SU-DHL-6 (cell line): ENCODE data around the gene FAM181B.

Experiments
- H2AFZ ChIP-seq: fragments of 200-600 bp; sonication (generic); 2 replicates; pipeline ENCODE4 v1.6.1; 2014; ENCODE audit warnings: low read depth, mild to moderate bottlenecking, moderate library complexity, mixed read lengths, antibody characterized with exemption, low read length; ENCODE audit not compliant: severe bottlenecking
- H3F3A ChIP-seq: fragments of 200-600 bp; shearing (Covaris generic); 2 replicates; pipeline ENCODE4 v1.6.0; 2016; ENCODE audit warnings: antibody characterized with exemption, mild to moderate bottlenecking; ENCODE audit not compliant: insufficient read depth
- H3K27ac ChIP-seq: fragments of 200-600 bp; sonication (generic); 2 replicates; pipeline ENCODE4 v1.5.1; 2016; ENCODE audit warnings: low read depth, mild to moderate bottlenecking, low read length, moderate library complexity, mixed read lengths
- H3K27me3 ChIP-seq: fragments of 200-600 bp; sonication (generic), shearing (Covaris generic); 2 replicates; pipeline ENCODE4 v1.6.0; 2014; ENCODE audit warnings: mild to moderate bottlenecking, low read length
- H3K36me3 ChIP-seq: fragments of 200-600 bp; sonication (generic); 2 replicates; pipeline ENCODE4 v1.6.1; 2014; ENCODE audit warnings: mild to moderate bottlenecking, low read length, mixed read lengths
- H3K4me2 ChIP-seq: fragments of 300-600, 200-600 bp; shearing (Covaris generic), sonication (generic); 2 replicates; pipeline ENCODE4 v1.6.0; 2014; ENCODE audit warnings: low read length, low read depth, mild to moderate bottlenecking; ENCODE audit not compliant: poor library complexity, severe bottlenecking
- H3K4me3 ChIP-seq: fragments of 200-600 bp; sonication (generic); 2 replicates; pipeline ENCODE4 v1.5.1; 2014; ENCODE audit warnings: antibody characterized with exemption, low read length, mild to moderate bottlenecking, mixed read lengths; ENCODE audit not compliant: insufficient read depth, poor library complexity, severe bottlenecking
- H3K79me2 ChIP-seq: fragments of 200-600 bp; sonication (generic); 2 replicates; pipeline ENCODE4 v1.6.1; 2014; ENCODE audit warnings: mild to moderate bottlenecking, low read length, moderate library complexity; ENCODE audit not compliant: insufficient read depth
- H3K9ac ChIP-seq: fragments of 200-600 bp; sonication (generic); 2 replicates; pipeline ENCODE4 v1.7.0; 2014; ENCODE audit warnings: mild to moderate bottlenecking, low read length
- H3K9me2 ChIP-seq: fragments of 200-600 bp; sonication (generic); replicated peaks from 2 replicates; pipeline ENCODE4 v1.6.1; 2014; ENCODE audit warnings: low read length; ENCODE audit not compliant: insufficient read depth
- H3K9me3 ChIP-seq: fragments of 200-600 bp; sonication (generic); 2 replicates; pipeline ENCODE4 v1.6.1; 2014; ENCODE audit warnings: low read length, mixed read lengths; ENCODE audit not compliant: insufficient read depth
- H4K20me1 ChIP-seq: fragments of 200-600 bp; sonication (generic); 2 replicates; pipeline ENCODE4 v1.6.1; 2014; ENCODE audit warnings: low read depth, mild to moderate bottlenecking, antibody characterized with exemption, low read length, moderate library complexity, mixed read lengths
- CTCF ChIP-seq: fragments of 200-600 bp; sonication (generic); IDR thresholded peaks from one replicate; pipeline ENCODE4 v1.5.1; 2017; ENCODE audit warnings: antibody characterized with exemption, mild to moderate bottlenecking, low read length, moderate library complexity; ENCODE audit not compliant: insufficient read depth, poor library complexity, severe bottlenecking
- EZH2phosphoT487 ChIP-seq: fragments of 200-600 bp; sonication (generic), shearing (Covaris generic); conservative IDR thresholded peaks from 2 replicates; pipeline ENCODE4 v1.6.1; 2018; ENCODE audit warnings: mild to moderate bottlenecking, antibody characterized with exemption, low read length, moderate library complexity, mixed read lengths

The FAM181B gene

DNA sequence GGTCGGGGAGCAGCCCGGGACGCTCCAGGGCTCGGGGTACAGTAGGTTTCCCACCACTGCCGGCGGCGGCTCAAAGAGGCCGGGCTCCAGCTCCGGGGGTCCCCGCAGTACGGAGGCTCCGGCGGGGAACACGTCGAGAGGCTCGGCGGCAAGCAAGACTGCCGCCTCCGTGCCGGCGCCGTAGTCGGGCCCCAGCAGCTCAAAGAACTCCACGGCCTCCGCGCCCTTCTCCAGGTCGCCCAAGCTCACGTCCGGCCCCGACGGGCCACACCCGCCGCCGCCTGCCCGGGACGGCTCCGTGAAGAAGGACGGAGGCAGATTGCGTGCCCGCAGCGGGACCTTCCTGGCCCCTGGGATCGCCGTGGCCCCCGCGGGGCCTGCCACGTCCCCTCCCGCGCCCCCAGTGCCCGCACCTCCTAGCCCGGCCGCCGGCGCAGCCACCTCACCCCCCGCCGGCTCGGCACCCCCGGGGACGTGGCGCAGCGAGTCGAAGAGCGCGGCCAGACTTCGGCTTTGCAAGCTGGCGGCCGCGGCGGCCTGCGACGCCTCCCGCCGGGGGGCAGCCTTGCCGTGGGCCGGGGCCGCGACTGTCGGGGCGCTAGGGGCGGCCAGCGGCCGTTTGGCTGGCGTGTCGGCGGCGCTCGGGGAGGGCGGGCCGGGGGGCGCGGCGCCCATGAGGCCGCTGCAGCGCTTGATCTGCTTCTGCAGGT lies 775 bp downstream of the FAM181B start:
- no peaks in the 10 kb centered on the region for H3K27me3 ChIP-seq
- no peak overlapping the region for H3K9ac ChIP-seq
- H2AFZ ChIP-seq: no peak overlapping the region

DNA sequence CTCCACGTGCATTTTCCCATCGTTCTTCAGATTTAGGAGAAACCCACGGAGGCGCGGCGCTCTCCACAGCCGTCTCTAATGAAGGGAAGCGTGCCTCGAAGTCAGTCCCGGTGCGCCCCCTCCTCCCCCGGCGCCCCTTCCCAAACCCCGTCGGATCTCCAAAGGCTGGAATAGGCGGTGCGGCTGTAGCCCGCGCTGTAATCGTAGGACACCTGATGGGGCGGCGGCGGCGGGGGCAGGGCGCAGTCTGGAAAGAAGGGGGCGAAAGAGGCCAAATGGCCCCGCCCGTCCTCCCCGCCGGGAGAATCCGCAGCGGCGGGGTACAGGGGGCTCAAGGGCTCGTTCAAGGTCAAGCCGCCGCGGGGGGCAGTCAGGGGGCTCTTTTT lies 1.3 kb downstream of the FAM181B start:
- no peaks in the 10 kb centered on the region for H3F3A ChIP-seq
- no peak for TF ChIP-seq EZH2phosphoT487
- no peak overlapping the region for H3K9ac ChIP-seq
- no peaks in the 10 kb centered on the region for H3K9me3 ChIP-seq
- H4K20me1 ChIP-seq: no peaks in the 10 kb centered on the region
- H3K27ac ChIP-seq: no peak overlapping the region
- H3K79me2 ChIP-seq: no peaks in the 10 kb centered on the region
- no peak overlapping the region for H2AFZ ChIP-seq
- H3K4me2 ChIP-seq: no peak overlapping the region
- H3K36me3 ChIP-seq: no peaks in the 10 kb centered on the region
- no peaks in the 10 kb centered on the region for H3K9me2 ChIP-seq
- H3K4me3 ChIP-seq: no peak overlapping the region
- H3K27me3 ChIP-seq: no peaks in the 10 kb centered on the region

More for the DNA sequence above, 775 bp downstream of the FAM181B start:
- no peak for TF ChIP-seq CTCF
- no peak overlapping the region for H3K27ac ChIP-seq
- H3K4me3 ChIP-seq: no peak overlapping the region
- H4K20me1 ChIP-seq: no peaks in the 10 kb centered on the region
- no peaks in the 10 kb centered on the region for H3K9me3 ChIP-seq
- no peaks in the 10 kb centered on the region for H3K9me2 ChIP-seq
- no peak overlapping the region for H3K4me2 ChIP-seq
- no peaks in the 10 kb centered on the region for H3K79me2 ChIP-seq
- no peaks in the 10 kb centered on the region for H3K36me3 ChIP-seq
- no peaks in the 10 kb centered on the region for H3F3A ChIP-seq

GRCh38 chr11:82731691-82732277 lies 1.9 kb downstream of the FAM181B start:
- no peaks in the 10 kb centered on the region for H3K36me3 ChIP-seq
- H4K20me1 ChIP-seq: no peaks in the 10 kb centered on the region
- no peak overlapping the region for H3K4me2 ChIP-seq
- H3K27ac ChIP-seq: no peak overlapping the region
- no peak for TF ChIP-seq EZH2phosphoT487
- TF ChIP-seq CTCF: no peak
- no peaks in the 10 kb centered on the region for H3K9me2 ChIP-seq
- H2AFZ ChIP-seq: no peak overlapping the region
- no peaks in the 10 kb centered on the region for H3K9me3 ChIP-seq
- H3K4me3 ChIP-seq: no peak overlapping the region
- no peaks in the 10 kb centered on the region for H3K79me2 ChIP-seq
- no peak overlapping the region for H3K9ac ChIP-seq
- no peaks in the 10 kb centered on the region for H3K27me3 ChIP-seq
- H3F3A ChIP-seq: no peaks in the 10 kb centered on the region

- Histone ChIP-seq H3K36me3 (no peaks in the 10 kb centered on the region), H4K20me1 (no peaks in the 10 kb centered on the region), H3K27me3 (no peaks in the 10 kb centered on the region), H3K4me2 (no peak overlapping the region), H3K4me3 (no peak overlapping the region), H3F3A (no peaks in the 10 kb centered on the region), H3K79me2 (no peaks in the 10 kb centered on the region), H3K9me3 (no peaks in the 10 kb centered on the region), H3K27ac (no peak overlapping the region), H2AFZ (no peak overlapping the region), H3K9ac (no peak overlapping the region), H3K9me2 (no peaks in the 10 kb centered on the region)
- TF ChIP-seq CTCF (no peak), EZH2phosphoT487 (no peak)
These were observed 2.9 kb downstream of the FAM181B start for GRCh38 chr11:82730754-82731153.
